PC-3 (cell line): ENCODE data around the gene LAG3.

Experiments used
- EZH2 ChIP-seq: fragments of 300-600 bp; sonication (generic); IDR thresholded peaks from one replicate; pipeline ENCODE4 v1.6.1; 2017; ENCODE audit warnings: antibody characterized with exemption, mild to moderate bottlenecking, low read length; ENCODE audit not compliant: unreplicated experiment
- EZH2phosphoT487 ChIP-seq: fragments of 300-600 bp; sonication (generic); IDR thresholded peaks from 2 replicates; pipeline ENCODE4 v1.6.1; 2018; ENCODE audit warnings: mild to moderate bottlenecking, antibody characterized with exemption, low read length, borderline replicate concordance
- TF ChIP-seq, protein P1 (sequence below): fragments of 300-600 bp; sonication (generic); conservative IDR thresholded peaks from 2 replicates; pipeline ENCODE4 v1.5.1; 2017; ENCODE audit warnings: antibody characterized with exemption, low read depth, mild to moderate bottlenecking, low read length

DNA sequence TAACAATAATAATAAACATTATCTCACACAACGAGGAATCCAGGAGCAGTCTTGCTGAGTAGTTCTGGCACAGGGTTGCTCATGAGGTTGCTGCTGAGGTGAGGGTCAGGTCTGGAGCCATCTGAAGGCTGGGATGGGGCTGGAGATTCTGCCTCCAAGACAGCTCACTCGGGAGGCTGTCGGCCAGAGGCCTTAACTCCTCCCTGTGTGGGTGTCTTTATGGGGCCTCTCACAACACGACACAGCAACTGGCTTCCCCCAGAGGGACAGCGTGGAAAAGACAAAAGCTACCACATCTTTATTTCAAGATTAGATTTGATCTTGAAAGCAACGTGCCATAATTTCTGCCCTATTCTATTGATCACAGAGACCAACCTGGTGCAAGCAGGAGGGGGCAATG lies 9.8 kb downstream of the LAG3 start:
- TF ChIP-seq, protein P1, sequence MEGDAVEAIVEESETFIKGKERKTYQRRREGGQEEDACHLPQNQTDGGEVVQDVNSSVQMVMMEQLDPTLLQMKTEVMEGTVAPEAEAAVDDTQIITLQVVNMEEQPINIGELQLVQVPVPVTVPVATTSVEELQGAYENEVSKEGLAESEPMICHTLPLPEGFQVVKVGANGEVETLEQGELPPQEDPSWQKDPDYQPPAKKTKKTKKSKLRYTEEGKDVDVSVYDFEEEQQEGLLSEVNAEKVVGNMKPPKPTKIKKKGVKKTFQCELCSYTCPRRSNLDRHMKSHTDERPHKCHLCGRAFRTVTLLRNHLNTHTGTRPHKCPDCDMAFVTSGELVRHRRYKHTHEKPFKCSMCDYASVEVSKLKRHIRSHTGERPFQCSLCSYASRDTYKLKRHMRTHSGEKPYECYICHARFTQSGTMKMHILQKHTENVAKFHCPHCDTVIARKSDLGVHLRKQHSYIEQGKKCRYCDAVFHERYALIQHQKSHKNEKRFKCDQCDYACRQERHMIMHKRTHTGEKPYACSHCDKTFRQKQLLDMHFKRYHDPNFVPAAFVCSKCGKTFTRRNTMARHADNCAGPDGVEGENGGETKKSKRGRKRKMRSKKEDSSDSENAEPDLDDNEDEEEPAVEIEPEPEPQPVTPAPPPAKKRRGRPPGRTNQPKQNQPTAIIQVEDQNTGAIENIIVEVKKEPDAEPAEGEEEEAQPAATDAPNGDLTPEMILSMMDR, result no peak
- TF ChIP-seq EZH2phosphoT487 (no peak), EZH2 (no peak)
